DMS 273 (cell line): ENCODE data around the gene MRM1.

Experiments
- DNase-seq: peaks from one replicate; lab custom pipeline; 2025; ENCODE audit not compliant: unreplicated experiment; lab: John Stamatoyannopoulos, UW

Gene MRM1

DNA sequence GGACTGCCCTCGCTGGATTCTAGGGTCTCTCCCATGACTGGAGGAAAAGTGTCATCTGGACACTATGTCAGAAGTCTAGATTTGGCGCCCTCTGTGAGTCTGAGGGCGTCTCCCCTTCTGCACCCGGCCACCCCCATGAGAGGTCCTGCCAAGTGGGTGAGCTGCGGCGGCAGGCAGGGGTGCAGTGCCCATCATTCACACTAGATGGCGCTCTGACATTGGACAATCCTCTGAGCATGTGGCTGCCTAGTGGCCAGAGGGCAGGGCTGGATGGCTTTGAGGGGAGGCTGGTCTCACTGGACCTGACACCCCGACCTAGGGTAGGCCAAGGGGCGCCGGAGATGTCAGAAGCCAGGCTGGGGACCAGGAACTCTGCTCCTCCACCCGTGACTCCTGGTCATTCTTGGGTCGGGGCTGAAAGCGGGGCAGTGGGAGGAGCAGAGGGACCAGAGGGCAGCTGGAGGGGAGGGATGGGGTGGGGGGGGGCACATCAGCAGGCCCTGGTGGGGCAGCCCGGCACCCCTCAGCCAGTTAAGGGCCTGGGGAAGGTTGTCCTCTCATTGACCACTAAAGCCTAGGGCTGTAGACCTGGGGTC, 28.0 kb downstream of the MRM1 start:
- peak; percentile 85 for DNase-seq

DNA sequence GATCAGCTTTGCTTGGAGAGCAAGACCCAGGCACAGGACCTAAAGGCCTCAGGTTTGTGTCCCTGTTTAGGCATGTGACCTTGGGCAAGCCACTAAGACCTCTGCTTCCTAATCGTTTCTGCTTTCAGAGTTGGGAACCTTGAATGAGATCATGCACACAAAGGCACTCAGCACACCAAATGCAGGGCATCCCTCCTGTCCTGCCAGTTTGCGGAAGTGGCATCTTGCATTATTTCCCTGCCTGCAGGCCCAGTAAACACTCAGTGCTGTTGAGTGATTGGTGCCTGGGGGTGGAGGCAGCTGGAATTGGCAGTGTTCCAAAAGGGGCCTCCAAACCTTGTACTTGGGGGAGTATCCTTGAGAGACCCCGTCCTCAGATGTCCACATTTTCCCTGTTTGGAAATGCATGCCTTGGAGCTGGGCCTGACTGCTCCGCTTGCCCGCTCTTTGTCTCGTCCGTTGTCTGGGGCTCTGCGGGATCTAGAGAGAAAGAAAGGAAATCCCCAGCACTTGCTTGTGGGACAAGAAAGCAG, 28.7 kb downstream of the MRM1 start:
- peak; percentile 28 for DNase-seq

DNA sequence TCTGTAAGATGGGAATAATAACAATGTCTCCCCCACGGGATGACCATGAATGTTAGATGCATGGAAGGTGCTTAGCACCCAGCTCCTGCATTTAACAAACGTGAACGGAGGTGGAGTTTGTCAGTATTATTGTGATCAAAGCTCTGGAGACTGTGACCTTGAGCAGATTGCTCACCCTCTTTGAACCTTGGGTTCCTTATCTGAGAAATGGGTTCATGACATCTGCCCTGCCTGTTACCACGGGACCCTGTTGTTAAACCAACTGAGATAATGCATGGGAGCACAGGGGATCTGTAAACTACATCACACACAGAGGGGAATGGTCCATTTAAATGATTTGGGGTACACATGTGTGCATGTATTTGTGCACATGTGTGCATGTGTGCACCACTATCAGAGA, 29.6 kb downstream of the MRM1 start:
- no peak for DNase-seq

DNA sequence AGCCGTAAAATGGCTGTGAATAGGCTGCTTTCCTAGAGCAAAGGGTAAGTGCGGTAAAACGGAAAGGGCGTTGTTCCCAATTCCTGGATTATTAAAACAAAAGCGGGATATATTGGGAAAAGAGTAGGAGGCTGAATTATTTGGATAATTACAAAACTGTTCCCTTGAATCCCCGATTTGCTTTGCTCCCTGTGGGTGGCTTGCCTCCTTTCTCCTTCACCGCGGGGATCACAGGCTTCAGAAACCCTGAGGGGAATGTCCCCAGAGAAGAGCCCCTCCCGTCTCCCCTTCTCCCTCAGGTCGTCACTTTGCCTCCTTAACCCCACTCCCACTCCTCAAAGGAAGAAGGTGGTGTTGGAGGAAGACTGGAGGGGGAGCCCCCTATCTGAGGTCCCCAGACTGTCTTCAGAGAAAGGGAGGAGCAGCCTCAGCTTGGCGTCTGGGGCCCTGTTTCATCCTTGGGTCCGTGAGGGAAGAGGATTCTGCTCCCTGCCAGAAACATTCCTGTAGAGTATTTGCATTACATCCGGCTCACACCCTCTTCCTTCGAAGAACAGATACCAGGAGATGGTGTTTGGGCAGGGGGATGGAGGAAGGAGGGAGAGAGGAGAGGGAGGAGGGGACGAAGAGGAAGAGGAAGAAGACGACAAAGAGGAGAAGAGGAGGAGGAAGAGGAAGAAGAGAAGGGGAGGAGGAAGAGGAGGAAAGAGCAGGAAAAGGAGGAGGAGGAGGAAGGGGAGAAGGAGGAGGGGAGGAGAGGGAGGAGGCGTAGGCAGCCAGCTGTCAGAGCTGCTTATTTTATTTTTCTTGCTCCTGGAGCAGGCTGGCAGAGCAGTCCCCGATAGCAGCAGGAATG, 31.8 kb downstream of the MRM1 start:
- no peak for DNase-seq

DNA sequence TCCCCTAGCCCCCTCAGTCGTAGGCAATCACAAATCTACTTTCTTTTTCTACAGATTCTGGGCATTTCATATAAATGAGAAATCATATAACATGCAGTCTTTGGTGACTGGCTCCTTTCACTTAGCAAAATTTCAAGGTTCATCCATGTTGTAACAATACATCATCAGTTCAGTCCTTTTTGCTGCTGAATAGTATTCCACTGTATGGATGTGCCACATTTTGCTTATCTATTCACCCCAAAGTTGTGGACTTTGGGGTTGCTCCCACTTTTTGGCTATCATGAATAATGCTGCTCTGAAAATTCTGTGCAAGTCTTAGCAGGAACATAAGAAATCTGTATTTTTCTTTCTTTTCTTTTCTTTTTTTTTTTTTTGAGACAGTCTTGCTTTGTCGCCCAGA, 39.0 kb downstream of the MRM1 start:
- DNase-seq = no peak

DNA sequence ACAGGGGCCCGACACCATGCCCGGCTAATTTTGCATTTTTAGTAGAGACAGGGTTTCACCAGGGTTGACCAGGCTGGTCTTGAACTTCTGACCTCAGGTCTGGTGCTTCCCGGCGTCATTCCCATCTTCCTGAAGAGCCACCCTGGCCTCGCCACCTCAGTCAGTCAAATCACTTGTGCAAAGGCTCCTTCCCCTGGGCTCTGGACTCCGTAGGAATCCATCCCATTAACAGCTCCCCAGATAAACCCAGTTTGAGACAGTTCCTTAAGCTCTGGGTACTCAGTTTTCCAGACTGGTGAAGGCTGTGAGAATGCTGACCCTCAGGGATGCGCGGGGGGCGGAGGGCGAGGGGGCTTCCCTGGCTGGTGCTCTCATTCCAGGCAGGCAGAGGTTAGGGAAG, 39.5 kb downstream of the MRM1 start:
- no peak for DNase-seq

DNA sequence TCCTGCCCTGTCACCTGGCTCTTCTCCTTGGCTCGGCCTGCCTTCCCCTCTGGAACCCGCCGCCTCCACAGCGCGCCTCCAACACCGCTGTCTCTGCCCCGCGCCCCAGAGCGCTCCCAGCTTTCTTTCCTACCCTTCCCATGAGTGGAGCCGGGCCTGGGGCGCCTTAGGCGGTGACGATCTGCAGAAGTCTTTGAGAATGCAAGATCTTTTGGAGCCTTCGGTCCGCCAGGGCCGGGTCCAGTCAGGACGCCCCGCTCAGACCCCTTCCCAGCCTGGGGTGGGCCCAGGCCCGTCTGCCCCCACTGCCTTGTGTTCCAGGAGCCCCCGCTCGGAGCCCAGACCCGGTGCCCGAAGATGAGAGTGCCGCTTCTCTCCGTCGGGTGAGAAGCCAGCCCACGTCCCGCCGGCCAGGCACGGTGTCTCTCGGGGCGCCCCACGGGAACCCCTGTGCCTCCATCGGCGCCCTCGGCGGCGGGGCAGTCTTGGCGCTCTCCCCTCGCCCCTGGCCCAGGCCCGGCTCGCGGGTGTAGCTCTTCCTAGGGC, 40.0 kb downstream of the MRM1 start:
- no peak for DNase-seq

DNA sequence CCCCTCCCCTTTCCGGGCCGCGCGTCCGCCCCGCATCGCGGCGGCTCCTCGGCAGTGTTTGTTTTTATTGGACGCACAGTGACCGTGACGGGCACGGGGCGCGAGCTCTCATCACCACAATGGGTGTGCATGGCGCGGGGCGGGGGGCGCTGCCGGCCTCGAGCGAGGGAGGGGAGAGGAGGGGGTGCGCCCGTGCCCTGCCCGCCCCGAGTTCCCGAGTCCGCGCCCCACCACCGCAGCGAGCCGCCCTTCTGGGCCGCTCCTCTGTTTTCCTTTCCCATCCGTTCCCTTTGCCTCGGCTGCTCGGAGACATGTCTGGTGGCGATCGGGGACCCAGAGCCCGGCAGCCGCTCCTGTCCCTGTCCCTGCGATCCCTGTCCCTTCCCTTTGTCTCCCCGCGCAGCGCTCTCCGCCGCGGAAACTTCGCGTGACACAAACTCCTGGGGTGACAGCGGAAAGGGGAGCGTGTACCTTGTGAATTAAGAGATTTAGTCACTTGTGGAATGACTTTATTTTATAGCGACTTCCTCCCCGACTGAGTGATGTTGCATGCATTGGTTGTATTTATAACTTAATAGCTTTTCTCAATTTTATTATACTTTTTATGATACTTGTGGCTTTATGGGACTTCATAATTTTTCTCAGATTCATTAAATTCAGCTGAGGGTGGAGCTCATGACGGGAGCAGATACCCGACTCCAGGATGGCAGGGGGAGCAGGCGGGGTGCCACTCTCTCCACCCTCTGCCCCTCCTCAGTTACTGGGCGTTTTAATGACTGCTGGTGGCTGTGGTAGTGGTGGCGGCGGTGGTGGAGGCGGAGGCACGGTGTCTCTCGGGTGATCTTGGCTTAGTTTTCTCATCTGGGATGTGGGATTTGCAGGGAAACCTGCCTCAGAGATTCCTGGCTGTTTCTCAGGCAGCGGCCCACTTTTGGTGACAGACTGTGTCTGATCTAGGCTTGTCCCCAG, 40.8 kb downstream of the MRM1 start:
- DNase-seq = peak; percentile 36

DNA sequence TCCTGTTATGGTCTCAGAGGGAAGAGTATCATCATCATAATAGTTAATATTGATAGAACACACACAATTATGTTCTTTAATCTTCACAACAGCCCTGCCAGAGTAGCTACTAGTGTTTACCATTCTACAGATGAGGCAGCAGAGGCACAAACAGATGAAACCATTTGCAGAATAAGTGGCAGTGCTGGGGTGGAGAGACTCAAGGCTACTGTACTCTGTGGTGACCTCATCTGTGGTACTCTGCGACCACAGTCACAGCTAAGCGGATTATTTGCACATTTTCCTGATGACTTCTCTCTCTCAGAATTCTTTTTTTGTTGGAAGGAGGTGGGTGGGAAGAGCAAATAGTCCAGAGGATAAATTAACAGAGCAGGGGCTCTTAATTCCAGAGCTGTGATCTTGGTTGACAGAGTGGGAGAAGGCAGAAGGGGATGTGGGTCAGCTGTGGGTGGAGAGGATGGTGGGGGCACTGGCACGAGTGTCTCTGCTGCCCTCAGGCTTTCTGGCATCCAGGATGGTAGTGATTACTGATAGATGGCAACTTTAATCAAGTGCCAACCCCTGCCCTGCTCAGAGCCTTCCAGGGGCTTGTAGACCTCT, 41.8 kb downstream of the MRM1 start:
- DNase-seq = no peak

DNA sequence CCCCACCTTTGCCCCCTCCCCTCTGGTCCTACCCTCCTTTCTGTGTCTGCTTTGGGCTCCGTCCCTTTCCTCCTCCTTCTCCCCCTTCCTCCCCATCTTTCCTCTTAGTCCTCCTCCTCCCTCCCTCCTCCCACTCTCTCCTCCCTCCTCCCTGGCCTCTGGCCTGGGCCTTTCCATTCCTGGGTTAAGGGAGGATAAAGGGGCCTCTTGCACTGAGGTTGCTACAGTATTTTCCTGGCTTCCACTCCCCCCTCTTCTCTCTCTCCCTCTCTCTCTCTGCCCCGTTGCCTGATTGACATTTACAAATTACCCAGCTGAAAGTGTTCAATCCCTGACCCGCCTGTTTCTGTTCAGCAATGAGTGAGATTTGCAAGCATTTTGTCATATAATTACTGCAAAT, 44.0 kb downstream of the MRM1 start:
- no peak for DNase-seq

DNA sequence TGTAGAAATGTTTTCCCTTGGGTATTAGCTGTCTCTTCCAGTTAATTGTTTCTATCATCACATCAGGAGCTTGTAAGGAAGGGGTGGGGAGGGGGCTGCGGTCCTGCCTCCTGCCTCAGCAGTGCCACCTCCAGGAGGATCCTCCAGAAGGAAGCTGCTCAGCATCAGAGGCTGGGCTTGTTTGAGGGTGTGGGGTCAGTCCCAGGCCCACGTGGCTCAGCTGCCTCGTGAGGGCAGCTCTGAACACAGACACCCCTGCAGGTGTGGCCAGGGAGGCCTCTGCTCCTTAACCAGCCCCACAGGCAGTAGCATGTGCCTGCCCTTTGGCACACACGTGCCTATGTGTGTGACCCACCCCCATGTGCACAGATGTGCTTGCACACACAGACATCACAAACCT, 46.3 kb downstream of the MRM1 start:
- DNase-seq = peak; percentile 19

DNA sequence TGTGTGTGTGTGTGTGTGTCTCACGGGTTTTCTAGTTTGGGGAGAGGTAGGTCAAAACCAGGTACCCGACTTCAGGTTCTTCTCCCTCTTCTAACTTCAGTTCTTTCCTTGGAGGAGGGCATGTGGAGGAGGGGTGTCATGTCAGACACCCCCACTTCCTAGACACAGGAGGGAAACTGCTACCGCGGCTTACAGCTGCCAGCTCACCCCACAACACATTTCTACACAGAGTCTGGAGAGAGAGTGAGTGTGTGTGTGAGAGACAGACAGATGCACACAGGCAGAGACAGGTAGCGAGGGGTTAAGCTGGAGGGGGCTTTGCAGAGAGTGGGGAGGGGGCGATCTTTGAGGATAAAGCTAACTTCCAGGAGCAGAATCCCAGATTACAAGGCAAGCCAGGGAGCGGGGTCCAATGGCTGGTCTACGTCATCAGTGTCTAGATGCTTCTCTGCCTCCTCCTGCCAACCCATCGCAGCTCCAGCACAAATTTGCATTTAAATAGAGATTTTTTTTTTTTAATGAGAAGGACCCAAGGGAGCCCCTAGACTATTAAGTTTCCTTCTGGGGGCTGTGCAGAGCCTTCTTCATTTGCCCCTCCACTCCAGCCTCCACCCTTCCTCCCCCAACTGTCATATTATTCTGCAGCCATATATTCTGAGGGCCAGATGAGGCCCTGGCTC, 48.9 kb downstream of the MRM1 start:
- no peak for DNase-seq

DNA sequence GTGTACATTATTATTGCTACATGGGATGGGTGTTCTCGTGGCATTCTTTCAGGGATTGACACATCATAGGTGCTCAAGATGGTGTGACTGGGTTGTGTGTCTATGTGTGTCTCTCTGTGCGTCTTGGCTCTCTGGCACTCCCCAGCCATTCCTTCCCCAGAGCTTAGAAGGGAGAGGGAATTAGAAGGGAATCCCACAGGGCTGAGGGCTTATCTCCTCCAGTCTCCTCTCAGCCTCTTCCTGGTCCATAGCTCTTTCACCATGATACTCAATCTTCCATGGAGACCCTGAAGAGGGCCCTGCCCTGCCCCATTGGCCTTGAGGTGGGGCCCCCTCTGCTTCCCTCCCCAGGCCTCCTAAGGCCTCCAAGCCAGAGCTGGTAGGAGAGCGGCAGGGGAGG, 52.0 kb downstream of the MRM1 start:
- no peak for DNase-seq

DNA sequence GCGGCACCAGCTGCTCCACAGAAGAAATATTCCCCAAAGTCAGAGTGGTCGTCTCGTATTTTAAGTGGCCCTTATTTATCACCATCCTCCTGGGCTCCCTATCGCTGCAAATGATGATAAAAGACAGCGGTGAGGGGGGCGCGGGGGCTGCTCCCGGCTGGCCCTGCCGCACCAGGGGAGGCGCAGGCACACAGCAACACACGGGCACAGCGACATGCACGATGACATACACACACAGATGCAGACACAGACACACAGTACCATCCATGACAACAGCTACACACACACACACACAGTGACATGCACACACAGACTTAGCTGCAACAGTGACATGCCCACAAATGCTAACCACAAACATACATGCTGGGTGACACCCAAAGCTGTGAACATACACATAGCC, 52.5 kb downstream of the MRM1 start:
- DNase-seq = no peak

DNA sequence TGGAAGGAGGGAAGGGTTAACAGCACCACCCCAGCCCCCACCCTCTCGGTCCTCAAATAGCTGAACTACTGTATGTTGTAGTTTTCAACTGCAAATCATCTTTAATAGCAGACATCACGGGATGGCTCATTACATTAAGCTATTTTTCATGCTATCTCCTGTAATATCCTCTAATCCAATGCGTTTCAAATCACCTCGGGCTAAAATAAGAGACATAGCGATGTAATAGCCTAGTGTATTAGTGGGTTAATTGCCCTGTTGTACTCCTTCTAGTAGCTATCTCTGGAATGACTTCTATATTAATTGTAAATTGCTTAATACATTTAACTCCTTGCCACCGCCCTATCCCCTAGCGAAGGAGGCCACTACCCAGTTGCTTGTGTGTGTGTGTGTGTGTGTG, 54.3 kb downstream of the MRM1 start:
- DNase-seq = no peak

DNA sequence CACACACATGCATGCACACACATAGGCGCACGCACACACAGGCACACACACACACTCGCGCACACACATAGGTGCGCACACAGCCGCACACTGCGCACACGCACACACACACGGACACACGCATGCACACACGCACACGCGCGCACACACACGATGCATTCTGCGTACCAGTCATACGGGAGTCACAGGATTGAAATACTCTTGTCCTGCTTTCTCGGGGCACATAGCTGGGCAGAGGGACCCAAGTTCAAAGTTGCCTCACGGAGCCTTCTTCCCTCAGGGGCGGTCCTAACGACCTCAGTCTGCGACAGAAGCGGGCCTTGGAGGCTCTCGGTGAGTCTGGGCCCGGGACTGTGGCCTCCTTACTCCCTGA, 56.0 kb downstream of the MRM1 start:
- DNase-seq = no peak

DNA sequence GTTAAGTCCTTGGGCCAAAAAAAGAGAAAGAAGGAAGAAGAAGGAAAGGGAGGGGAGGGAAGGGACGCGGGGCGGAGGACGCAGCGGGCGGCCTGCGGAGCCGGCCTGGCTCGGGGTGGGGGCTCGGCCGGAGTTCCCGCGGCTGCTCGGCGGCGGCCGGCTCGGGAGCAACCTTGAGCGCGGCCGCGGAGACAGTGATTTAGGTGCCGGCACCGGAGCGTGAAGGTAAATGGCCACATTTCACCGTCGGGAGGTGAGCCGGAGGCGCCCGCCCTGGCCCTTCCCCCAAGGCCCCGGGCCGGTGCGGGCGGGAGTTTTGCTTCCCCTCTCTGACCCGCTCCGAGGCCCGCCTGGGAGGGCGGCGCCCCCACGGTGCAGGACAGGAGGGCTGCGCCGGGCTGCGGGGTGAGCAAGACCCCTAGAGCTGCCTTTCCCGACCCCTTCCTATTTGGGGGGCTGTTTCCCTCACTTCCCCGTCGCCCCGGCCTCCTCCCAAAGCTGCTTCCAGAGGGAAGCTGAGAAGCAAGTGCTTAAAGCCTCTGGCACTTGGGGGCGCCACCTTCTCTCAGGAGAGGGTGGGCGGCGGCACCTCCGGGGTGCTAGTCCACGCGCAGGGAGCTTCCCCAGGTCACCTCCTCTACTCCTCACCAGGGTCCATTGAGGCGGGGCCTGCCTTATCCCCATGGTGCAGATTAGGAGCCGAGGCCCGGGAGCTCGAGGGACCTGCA, 56.5 kb downstream of the MRM1 start:
- peak; percentile 39 for DNase-seq
